HCT116 (cell line): ENCODE results near the gene FAM222B.
"Not testable (repeated sequence)": the region's sequence is repeated elsewhere in the genome, so short reads cannot be mapped to it uniquely, and the experiment has no call there.

Experiments
- CTCF ChIP-seq, 3 experiments: fragments of 200-600 bp in 1 of 3; sonication (generic) in 1 of 3; IDR thresholded peaks in 2 of 3; conservative IDR thresholded peaks in 1 of 3; 2 replicates each; pipeline ENCODE4 v1.5.1; 2012 to 2017; ENCODE audit warnings: low read depth in 2 of 3, low read length in 2 of 3, antibody characterized with exemption in 1 of 3, borderline replicate concordance in 1 of 3, control low read depth in 1 of 3, mild to moderate bottlenecking in 1 of 3, mixed read lengths in 1 of 3, mixed run types in 1 of 3, moderate library complexity in 1 of 3; ENCODE audit not compliant: insufficient read depth in 1 of 3
- EZH2 ChIP-seq: fragments of 200-600 bp; sonication (generic); IDR thresholded peaks from 2 replicates; pipeline ENCODE4 v1.6.1; 2017; ENCODE audit warnings: antibody characterized with exemption, mixed run types
- MAX ChIP-seq: IDR thresholded peaks from 2 replicates; pipeline ENCODE4 v1.6.1; 2012
- POLR2AphosphoS5 ChIP-seq: IDR thresholded peaks from 2 replicates; pipeline ENCODE4 v1.6.1; 2011; ENCODE audit warnings: mild to moderate bottlenecking, low read depth, low read length, moderate library complexity
- RAD21 ChIP-seq: IDR thresholded peaks from 2 replicates; pipeline ENCODE4 v1.6.1; 2012; ENCODE audit warnings: low read depth, mild to moderate bottlenecking
- REST ChIP-seq: IDR thresholded peaks from 2 replicates; pipeline ENCODE4 v1.6.1; 2012; ENCODE audit warnings: low read depth

- peak; percentile 33 to 65 (median 52); a peak in 5 of 6 replicates for TF ChIP-seq CTCF (IDR thresholded peaks at IDR 0.05 in 2 of 3, conservative IDR thresholded peaks at IDR 0.05 in 1 of 3; ENCODE audit: borderline replicate concordance in 1 of 3, insufficient read depth in 1 of 3, low read depth in 2 of 3, low read length in 2 of 3)
- 0 out of 2 replicates have a peak, but pooled peaks have one; percentile 14 for TF ChIP-seq RAD21
- not testable (repeated sequence) for TF ChIP-seq POLR2AphosphoS5, MAX, EZH2, REST
Observed at GRCh38 chr17:28848667-28849066, 6.1 kb upstream of the FAM222B start.
